HCT116 (cell line): ENCODE results near the gene SPATC1L. TPM values are rescaled to one million over a fixed set of nuclear protein-coding genes. Genes with fewer than 3 reads are reported as not detected.

ENCODE experiments used
- ATAC-seq: fragments of 200-7000 bp; cut with Tn5 transposase; 2 replicates; pipeline ENCODE4 v1.9.1; 2020; ENCODE audit warnings: mild to moderate bottlenecking, moderate library complexity
- BruUV-seq: library from RNA; stranded (reverse); fragments of 400-500 nt; replicated peaks from 2 replicates; lab custom pipeline; 2021; lab: Mats Ljungman, UMichigan
- CTCF ChIA-PET: fragments of 300-600 bp; sonication (Branson Sonifier 250); formaldehyde crosslinking; loops from one replicate; lab custom pipeline; 2021; ENCODE audit warnings: antibody characterized with exemption; lab: Charles Lee
- POLR2A ChIA-PET: fragments of 300-600, 350-600 bp; sonication (Branson Sonifier 250); formaldehyde crosslinking; loops from one replicate; lab custom pipeline; 2021; ENCODE audit warnings: antibody characterized with exemption; lab: Charles Lee
- RAD21 ChIA-PET, 2 experiments: fragments of 300-600 bp; sonication (Branson Sonifier 250); formaldehyde crosslinking; loops; one replicate each; lab custom pipeline; 2023; ENCODE audit warnings: low total read pairs in 2 of 2; ENCODE audit not compliant: uncharacterized antibody in 2 of 2, unreplicated experiment in 2 of 2, low non-redundant PET in 1 of 2; lab: Charles Lee
- DNase-seq: peaks from one replicate; pipeline ENCODE4 v3.0.0-alpha.2; 2010; ENCODE audit warnings: low read depth, low spot score
- H2AFZ ChIP-seq: fragments of 200-600 bp; shearing (Covaris generic), sonication (generic); 2 replicates; pipeline ENCODE4 v1.6.1; 2017; ENCODE audit warnings: low read depth, mixed run types, mixed read lengths, antibody characterized with exemption, low read length; ENCODE audit not compliant: poor library complexity, severe bottlenecking
- H3K27ac ChIP-seq: 2 replicates; pipeline ENCODE4 v1.5.1; 2012; ENCODE audit warnings: low read depth, low read length
- H3K27me3 ChIP-seq: fragments of 200-600 bp; sonication (generic); 2 replicates; pipeline ENCODE4 v1.6.1; 2016; ENCODE audit warnings: mixed run types, low read length, mixed read lengths; ENCODE audit not compliant: insufficient read depth
- H3K36me3 ChIP-seq, 2 experiments: fragments of 200-500 bp in 1 of 2; fragments of 200-600 bp in 1 of 2; sonication (Bioruptor generic) in 1 of 2; sonication (generic) in 1 of 2; 2 replicates each; pipeline versions ENCODE4 v1.5.1 to v1.6.1; 2014 to 2016; ENCODE audit warnings: low read length in 2 of 2, inconsistent platforms in 1 of 2, mixed read lengths in 1 of 2, mixed run types in 1 of 2; ENCODE audit not compliant: insufficient read depth in 2 of 2, control insufficient read depth in 1 of 2
- H3K4me1 ChIP-seq, 2 experiments: fragments of 200-600 bp in 1 of 2; sonication (generic) in 1 of 2; 2 replicates each; pipeline versions ENCODE4 v1.5.1 to v1.6.1; 2012 to 2017; ENCODE audit warnings: low read length in 2 of 2, inconsistent platforms in 1 of 2, mild to moderate bottlenecking in 1 of 2, mixed read lengths in 1 of 2, mixed run types in 1 of 2, moderate library complexity in 1 of 2; ENCODE audit not compliant: insufficient read depth in 2 of 2, control insufficient read depth in 1 of 2
- H3K4me2 ChIP-seq: fragments of 200-600 bp; sonication (generic); 2 replicates; pipeline ENCODE4 v1.6.1; 2017; ENCODE audit warnings: mixed run types, low read length, mixed read lengths
- H3K4me3 ChIP-seq, 2 experiments: fragments of 200-600 bp in 1 of 2; sonication (generic) in 1 of 2; replicated peaks in 1 of 2; 2 replicates each; pipeline ENCODE4 v1.5.1; 2011 to 2016; ENCODE audit warnings: low read length in 2 of 2, control low read depth in 1 of 2, low read depth in 1 of 2, mild to moderate bottlenecking in 1 of 2, mixed read lengths in 1 of 2, mixed run types in 1 of 2
- H3K79me2 ChIP-seq: fragments of 200-600 bp; sonication (generic); 2 replicates; pipeline ENCODE4 v1.6.1; 2017; ENCODE audit warnings: mild to moderate bottlenecking, mixed run types, low read length, moderate library complexity, mixed read lengths; ENCODE audit not compliant: insufficient read depth
- H3K9ac ChIP-seq: fragments of 200-600 bp; sonication (generic); 2 replicates; pipeline ENCODE4 v1.6.1; 2016; ENCODE audit warnings: low read length, mixed read lengths
- H3K9me2 ChIP-seq: fragments of 200-600 bp; sonication (generic), shearing (Covaris generic); 2 replicates; pipeline ENCODE4 v1.6.1; 2017; ENCODE audit warnings: mixed run types, mild to moderate bottlenecking, moderate library complexity; ENCODE audit not compliant: insufficient read depth
- H3K9me3 ChIP-seq, 2 experiments: fragments of 200-500 bp in 1 of 2; fragments of 200-600 bp in 1 of 2; sonication (Bioruptor generic) in 1 of 2; sonication (generic) in 1 of 2; 2 replicates each; pipeline ENCODE4 v1.6.1; 2014 to 2017; ENCODE audit warnings: low read length in 2 of 2, mixed read lengths in 2 of 2, inconsistent platforms in 1 of 2, low read depth in 1 of 2, mild to moderate bottlenecking in 1 of 2, mixed run types in 1 of 2, moderate library complexity in 1 of 2; ENCODE audit not compliant: control insufficient read depth in 1 of 2, insufficient read depth in 1 of 2
- H4K20me1 ChIP-seq: fragments of 200-600 bp; sonication (generic), shearing (Covaris generic); 2 replicates; pipeline ENCODE4 v1.6.1; 2017; ENCODE audit warnings: mixed run types, mild to moderate bottlenecking, moderate library complexity; ENCODE audit not compliant: insufficient read depth
- ATF3 ChIP-seq: IDR thresholded peaks from 2 replicates; pipeline ENCODE4 v1.6.1; 2012
- CBX3 ChIP-seq: IDR thresholded peaks from 2 replicates; pipeline ENCODE4 v1.6.1; 2012; ENCODE audit warnings: low read depth
- CEBPB ChIP-seq: IDR thresholded peaks from 2 replicates; pipeline ENCODE4 v1.6.1; 2012; ENCODE audit warnings: low read depth
- EGR1 ChIP-seq: IDR thresholded peaks from 2 replicates; pipeline ENCODE4 v1.6.1; 2012; ENCODE audit warnings: low read depth
- ELF1 ChIP-seq: IDR thresholded peaks from 2 replicates; pipeline ENCODE4 v1.6.1; 2012; ENCODE audit warnings: low read depth, borderline replicate concordance
- EZH2 ChIP-seq: fragments of 200-600 bp; sonication (generic); IDR thresholded peaks from 2 replicates; pipeline ENCODE4 v1.6.1; 2017; ENCODE audit warnings: antibody characterized with exemption, mixed run types
- EZH2phosphoT487 ChIP-seq: fragments of 200-600 bp; IDR thresholded peaks from 2 replicates; pipeline ENCODE4 v1.6.1; 2018; ENCODE audit warnings: antibody characterized with exemption, borderline replicate concordance
- FOSL1 ChIP-seq: IDR thresholded peaks from 2 replicates; pipeline ENCODE4 v1.6.1; 2012; ENCODE audit warnings: low read depth
- MAX ChIP-seq: IDR thresholded peaks from 2 replicates; pipeline ENCODE4 v1.6.1; 2012
- POLR2A ChIP-seq: IDR thresholded peaks from 2 replicates; pipeline ENCODE4 v1.7.0; 2011; ENCODE audit warnings: borderline replicate concordance; ENCODE audit not compliant: insufficient read depth, insufficient read length; ENCODE audit errors: extremely low read depth
- RAD21 ChIP-seq: IDR thresholded peaks from 2 replicates; pipeline ENCODE4 v1.6.1; 2012; ENCODE audit warnings: low read depth, mild to moderate bottlenecking
- REST ChIP-seq: IDR thresholded peaks from 2 replicates; pipeline ENCODE4 v1.6.1; 2012; ENCODE audit warnings: low read depth
- SIN3A ChIP-seq: IDR thresholded peaks from 2 replicates; pipeline ENCODE4 v1.6.1; 2012; ENCODE audit warnings: low read depth
- SP1 ChIP-seq: IDR thresholded peaks from 2 replicates; pipeline ENCODE4 v1.6.1; 2012; ENCODE audit warnings: low read depth
- SRF ChIP-seq: IDR thresholded peaks from 2 replicates; pipeline ENCODE4 v1.6.1; 2012; ENCODE audit warnings: low read depth
- TCF7L2 ChIP-seq: IDR thresholded peaks from 2 replicates; pipeline ENCODE4 v1.7.0; 2011; ENCODE audit warnings: borderline replicate concordance, inconsistent platforms; ENCODE audit not compliant: insufficient read depth, insufficient read length; ENCODE audit errors: extremely low read depth
- YY1 ChIP-seq: IDR thresholded peaks from 2 replicates; pipeline ENCODE4 v1.6.1; 2011; ENCODE audit warnings: low read length, low read depth, moderate library complexity, mild to moderate bottlenecking; ENCODE audit not compliant: insufficient replicate concordance; ENCODE audit errors: extremely low read depth
- ZBTB33 ChIP-seq: IDR thresholded peaks from 2 replicates; pipeline ENCODE4 v1.6.1; 2011; ENCODE audit warnings: mild to moderate bottlenecking, low read length, moderate library complexity; ENCODE audit not compliant: insufficient replicate concordance; ENCODE audit errors: extremely low read depth
- ZFX ChIP-seq: fragments of 450-650 bp; IDR thresholded peaks from 2 replicates; pipeline ENCODE4 v1.6.1; 2017
- ZNF274 ChIP-seq: fragments of 200-500 bp; sonication (Bioruptor generic); IDR thresholded peaks from 2 replicates; pipeline ENCODE4 v1.6.1; 2014; ENCODE audit warnings: mild to moderate bottlenecking, low read depth, low read length, inconsistent platforms
- intact Hi-C: fragments of 100-400 bp; cut with micrococcal nuclease; formaldehyde crosslinking; loops from 2 replicates; pipeline ENCODE4 v1.10.0; 2022
- total RNA-seq: library from RNA; stranded (reverse); gene quantifications from one replicate; pipeline ENCODE4 v1.2.1, GENCODE V29; 2021; ENCODE audit not compliant: unreplicated experiment

SPATC1L gene
- total RNA-seq, 1 experiment from 2014 or later = 1.3 TPM

- H3K4me1 ChIP-seq = no peaks in the 10 kb centered on the region
- H3K9me2 ChIP-seq = no peaks in the 10 kb centered on the region
- intact Hi-C loops = no loop called here
- H3K36me3 ChIP-seq = no peaks in the 10 kb centered on the region; a peak in 1 of 4 replicates
- POLR2A ChIA-PET = no interaction called here
- no peaks in the 10 kb centered on the region for H3K9me3 ChIP-seq
- no peak overlapping the region for H3K4me3 ChIP-seq
- no peak overlapping the region for H3K4me2 ChIP-seq
- no peak overlapping the region for H3K27ac ChIP-seq
- H4K20me1 ChIP-seq = no peaks in the 10 kb centered on the region
- no peaks in the 10 kb centered on the region for H3K27me3 ChIP-seq
- no peak for ATAC-seq
- no peaks in the 10 kb centered on the region for H3K79me2 ChIP-seq
- RAD21 ChIA-PET = no interaction called here
- CTCF ChIA-PET = no interaction called here
- H2AFZ ChIP-seq = no peak overlapping the region
- TF ChIP-seq CEBPB = no peak
- no peak for TF ChIP-seq ATF3
- no peak for TF ChIP-seq FOSL1
- TF ChIP-seq REST = no peak
- no peak for TF ChIP-seq ZBTB33
- TF ChIP-seq EGR1 = no peak
- no peak for TF ChIP-seq SIN3A
- TF ChIP-seq EZH2 = no peak
- no peak for TF ChIP-seq SP1
- no peak for TF ChIP-seq MAX
- no peak for TF ChIP-seq ZNF274
- TF ChIP-seq TCF7L2 = no peak
- no peak for TF ChIP-seq CBX3
- no peak for TF ChIP-seq SRF
- no peak for TF ChIP-seq RAD21
- no peak for TF ChIP-seq ZFX
- TF ChIP-seq YY1 = no peak
- no peak for TF ChIP-seq ELF1
- no peak for TF ChIP-seq EZH2phosphoT487
- TF ChIP-seq POLR2A = no peak
- BruUV-seq = no TSS peak
- H3K9ac ChIP-seq = no peak overlapping the region
- no peak for DNase-seq
Measured at GRCh38 chr21:46128106-46128932, 55.9 kb downstream of the SPATC1L start.
